Stimulated activated CD8-positive, alpha-beta memory T cell treated with anti-CD3 and anti-CD28 coated beads, Interleukin-2, amount 100 ng/mL, for 1 hour (primary cell): Measurements from ENCODE around the gene ZFR.
"Not testable (repeated sequence)": the region's sequence is repeated elsewhere in the genome, so short reads cannot be mapped to it uniquely, and the experiment has no call there.

Source experiments
- DNase-seq, 2 donors: peaks; one replicate each; pipeline ENCODE4 v3.0.0-alpha.2; 2020; ENCODE audit warnings: low read depth in 2 of 2

ZFR gene

GRCh38 chr5:32410630-32411029, 33.9 kb downstream of the ZFR start:
- no peak for DNase-seq

GRCh38 chr5:32406650-32407049, 37.9 kb downstream of the ZFR start:
- no peak for DNase-seq

DNA sequence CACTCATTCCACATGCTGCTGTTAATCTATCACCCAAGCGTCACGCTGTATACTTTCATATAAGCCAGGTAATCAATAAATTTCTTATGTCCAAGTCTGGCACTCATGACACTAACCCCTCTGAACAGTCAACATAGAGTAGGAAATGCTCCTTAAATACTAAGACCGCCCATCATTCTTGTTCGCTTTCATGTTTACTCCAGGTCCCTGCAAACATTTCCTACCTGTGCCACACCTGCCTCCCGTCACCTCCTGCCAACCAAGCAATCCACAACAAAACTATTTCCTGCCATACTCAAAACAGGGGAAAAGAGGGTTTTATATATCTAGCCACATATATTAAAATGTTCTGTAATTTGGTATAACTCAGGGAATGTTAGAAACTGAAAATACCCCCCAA, 39.0 kb downstream of the ZFR start:
- no peak for DNase-seq

DNA sequence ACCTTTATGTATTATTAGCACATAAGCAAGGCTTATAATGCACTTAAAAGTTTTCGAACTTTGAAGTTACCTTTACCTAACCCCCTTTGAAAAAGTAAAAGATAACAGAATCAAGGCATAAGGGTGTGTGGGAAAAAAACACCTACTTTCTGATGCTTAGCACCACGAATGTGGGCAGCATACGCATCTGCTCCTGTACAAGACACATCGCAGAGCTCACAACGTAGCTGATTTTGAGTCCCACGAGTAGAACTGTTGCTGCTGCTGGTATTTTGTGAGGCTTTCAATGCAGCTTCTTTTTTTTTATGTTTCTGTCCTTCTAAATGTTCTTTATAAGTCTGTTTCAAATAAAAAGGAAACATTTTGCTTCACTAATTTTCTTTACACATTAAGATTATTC, 40.8 kb downstream of the ZFR start:
- DNase-seq: no peak

DNA sequence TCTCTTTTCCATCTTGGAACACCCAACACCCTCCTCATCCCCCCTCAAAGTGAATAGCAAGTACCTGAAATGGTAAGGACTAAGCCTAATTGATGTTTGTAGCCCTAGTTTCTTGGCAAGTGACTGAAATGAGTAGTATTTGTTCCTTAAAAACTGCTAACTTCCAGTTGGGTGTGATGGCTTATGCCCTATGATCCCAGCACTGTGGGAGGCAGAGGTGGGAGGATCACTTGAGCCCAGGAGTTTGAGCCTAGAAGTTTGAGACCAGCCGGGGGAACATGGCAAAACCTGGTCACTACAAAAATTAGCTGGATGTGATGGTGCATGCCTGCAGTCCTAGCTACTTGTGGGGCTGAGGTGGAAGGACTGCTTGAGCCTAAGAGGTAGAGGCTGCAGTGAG, 44.1 kb downstream of the ZFR start:
- no peak for DNase-seq

DNA sequence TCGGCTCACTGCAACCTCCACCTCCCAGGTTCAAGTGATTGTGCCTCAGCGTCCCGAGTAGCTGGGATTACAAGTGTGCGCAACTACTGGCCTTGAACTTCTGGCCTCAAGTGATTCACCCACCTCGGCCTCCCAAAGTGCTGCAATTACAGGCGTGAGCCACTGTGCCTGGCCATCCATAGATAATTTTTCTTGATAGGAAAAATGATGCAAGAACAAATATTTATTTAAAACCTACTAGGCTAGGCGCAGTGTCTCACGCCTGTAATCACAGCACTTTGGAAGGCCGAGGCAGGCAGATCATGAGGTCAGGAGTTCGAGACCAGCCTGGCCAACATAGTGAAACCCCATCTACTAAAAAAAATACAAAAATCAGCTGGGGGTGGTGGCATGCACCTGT, 45.8 kb downstream of the ZFR start:
- DNase-seq: not testable (repeated sequence)

DNA sequence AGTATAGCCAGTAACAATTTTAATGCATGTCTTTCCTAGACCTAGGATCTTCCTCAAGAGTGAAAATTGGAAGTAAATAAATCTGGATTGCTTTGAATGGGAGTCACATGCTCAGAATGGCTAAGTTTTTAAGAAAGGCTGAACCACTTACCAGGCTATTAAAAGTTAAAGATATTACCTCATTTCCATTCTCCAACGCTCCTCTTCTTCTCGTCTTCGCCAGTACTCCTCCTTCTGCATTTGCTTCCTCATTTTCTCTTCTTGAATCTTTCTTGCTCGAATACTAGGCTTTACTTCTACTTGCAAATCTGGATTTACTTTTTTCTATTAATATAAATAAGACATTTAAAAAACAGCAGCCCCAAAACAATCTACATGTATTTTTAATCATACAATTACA, 49.6 kb downstream of the ZFR start:
- no peak for DNase-seq

- no peak for DNase-seq
Measured at GRCh38 chr5:32392039-32392438, 52.5 kb downstream of the ZFR start.

DNA sequence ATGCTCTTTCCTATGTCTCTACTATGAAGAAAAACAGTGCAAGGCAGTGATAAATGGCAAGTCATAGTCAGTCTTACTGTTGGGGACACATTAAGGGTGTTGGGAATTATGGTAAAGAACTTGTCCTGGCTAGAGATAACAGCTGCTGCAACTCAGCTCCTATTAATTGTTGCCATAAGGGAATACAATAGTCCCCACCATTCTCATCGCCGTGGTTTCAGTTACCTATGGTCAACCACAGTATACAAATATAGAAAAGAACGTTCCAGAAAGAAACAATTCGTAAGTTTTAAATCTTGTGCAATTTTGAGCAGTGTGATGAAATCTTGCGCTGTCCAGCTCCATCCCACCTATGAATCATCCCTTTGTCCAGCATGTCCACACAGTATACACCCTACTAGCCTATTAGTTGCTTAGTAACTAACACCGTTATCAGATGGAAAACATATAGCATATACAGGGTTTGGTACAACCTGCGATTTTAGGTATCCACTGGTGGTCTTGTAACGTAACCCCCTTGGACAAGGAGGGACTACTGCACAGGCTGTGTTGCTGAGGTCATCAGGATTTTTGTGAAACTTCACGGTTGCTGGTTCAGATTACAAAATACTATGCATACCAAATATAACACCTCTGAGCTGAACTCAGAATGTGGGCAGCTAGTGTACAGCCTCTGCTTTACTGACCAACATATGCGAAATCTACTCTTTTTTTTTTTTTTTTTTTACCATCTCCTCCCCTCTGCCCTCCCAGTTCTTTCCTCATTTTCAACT, 53.5 kb downstream of the ZFR start:
- DNase-seq: no peak

- no peak for DNase-seq
Measured at GRCh38 chr5:32388432-32389129, 56.0 kb downstream of the ZFR start.

DNA sequence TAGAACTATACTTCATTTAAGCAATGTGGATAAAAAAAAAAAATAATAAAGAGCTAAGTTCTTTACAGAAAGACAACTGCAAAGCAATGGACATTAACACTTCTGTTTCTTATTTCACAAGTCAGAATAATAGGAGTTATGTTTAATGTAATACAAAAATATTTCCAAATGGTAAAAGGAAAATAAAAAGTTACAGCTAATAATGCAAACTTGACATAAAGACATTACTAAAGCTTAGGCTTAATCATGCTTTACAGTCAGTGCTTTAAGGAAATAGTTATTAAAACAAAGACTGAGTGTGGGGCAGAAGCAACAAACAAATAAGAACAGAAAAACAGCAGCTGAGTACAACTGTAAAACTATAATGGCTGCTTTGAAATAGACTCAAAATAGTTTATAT, 56.7 kb downstream of the ZFR start:
- no peak for DNase-seq

DNA sequence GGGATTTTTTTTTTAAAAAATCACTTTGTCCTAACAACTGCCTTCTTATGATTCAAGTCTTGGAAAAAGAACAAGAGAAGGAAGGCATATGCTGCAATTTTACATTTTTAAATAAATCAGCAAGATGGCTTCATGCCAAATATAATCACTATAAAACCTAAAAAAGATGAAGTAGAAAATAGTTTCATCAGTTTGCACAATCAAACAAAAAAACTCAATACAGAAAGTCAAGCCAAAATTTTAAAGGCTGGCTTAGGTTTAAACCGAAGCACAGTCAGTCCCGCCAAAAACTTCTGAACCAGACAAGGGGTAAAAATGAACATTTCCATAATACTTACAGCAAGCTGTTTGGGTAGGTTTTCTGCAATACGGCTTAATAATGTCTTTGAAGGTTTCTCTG, 57.3 kb downstream of the ZFR start:
- no peak for DNase-seq

DNA sequence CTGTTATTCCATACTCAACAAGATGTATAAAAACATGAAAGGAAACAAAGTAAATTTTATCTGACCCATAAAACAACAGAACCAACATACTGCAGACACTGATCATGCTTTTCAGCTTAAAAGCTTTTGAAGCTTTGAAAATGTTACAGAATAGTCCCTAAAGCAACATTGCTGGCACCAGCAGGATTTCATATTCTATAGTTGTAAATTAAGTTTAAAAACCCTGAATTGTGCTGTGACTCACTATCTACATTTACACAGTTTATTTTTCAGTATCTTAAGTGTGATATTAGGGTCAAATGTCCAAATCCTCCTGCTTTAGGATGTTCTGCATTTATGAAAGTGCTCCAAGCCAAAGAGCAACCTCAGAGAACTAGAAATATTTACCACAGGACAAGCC, 59.9 kb downstream of the ZFR start:
- no peak for DNase-seq

DNA sequence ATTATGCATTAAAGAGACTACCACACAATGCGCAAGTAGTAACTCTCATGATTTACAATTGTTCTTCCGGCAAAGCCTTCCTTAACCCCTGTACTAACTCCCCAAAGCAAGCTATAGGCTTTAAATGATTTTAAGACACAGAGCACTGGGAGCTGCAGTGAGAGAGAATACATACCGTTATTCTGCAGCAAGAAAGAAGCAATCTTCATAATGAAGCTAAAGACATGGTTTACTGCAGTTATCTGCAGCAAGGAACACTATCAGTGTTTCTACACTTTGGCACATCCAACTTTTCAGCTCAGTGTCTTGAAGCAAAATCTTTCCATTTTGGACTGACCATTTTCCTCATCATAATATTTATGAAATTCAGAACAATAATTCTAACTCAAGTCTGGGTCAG, 61.0 kb downstream of the ZFR start:
- no peak for DNase-seq

DNA sequence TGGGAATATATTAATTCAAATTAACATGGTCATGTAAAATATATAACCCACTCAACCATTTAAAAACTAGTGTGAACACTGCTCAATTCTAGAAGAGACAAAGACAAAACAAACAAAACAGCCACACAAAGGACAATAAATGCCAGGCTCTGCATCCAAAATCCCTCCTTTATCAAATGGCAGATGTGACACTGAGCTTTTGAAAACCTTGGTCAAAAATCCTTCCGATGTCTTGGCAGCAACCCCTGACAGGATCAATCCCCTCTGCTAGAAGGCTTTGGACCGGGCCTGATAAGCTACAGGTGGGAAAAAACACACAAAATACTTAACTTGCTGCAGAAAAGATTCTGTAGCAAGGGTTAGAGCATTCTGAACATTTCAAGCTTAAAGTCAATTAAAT, 61.5 kb downstream of the ZFR start:
- no peak for DNase-seq

DNA sequence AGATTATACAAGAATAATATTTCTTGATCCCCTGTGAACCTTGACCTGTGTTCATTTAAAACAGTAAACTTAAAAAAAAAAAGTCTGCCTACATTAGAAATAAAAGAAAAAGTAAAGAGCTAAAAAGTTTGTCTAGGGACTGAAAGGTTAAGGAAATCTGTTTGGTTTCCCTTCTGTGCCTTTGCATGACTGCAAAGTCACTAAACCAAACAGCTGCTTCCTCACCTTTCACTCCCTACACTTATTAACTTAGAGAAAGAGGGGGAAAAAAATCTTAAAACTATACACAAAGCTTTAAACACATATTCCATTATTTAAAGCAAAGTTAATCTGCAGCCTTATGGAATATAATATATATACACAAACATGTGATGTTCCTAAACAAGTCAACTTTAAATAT, 65.1 kb downstream of the ZFR start:
- no peak for DNase-seq

- no peak for DNase-seq
Measured at GRCh38 chr5:32378966-32379365, 65.6 kb downstream of the ZFR start.

DNA sequence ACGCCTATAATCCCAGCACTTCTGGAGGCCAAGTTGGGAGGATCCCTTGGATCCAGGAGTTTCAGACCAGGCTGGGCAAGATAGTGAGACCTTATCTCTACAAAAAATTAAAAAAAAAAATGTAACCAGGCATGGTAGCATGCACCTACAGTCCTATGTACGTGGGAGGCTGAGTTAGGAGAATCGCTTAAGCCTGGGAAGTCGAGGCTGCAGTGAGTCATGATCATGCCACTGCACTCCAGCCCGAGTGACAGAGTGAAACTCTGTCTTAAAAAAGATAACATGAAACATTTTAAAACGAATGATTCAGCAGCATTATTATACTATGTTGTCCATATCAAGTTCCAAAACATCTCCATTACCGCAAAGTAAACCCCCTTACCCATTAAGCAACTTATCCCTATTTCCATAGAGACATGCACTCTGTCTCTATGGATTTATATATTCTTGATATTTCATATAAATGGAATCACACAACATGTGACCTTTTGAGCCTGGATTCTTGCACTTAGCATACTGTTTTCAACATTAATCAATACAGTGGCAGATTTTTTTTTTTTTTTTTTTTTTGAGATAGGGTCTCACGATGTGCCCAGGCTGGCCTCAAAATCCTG, 74.9 kb downstream of the ZFR start:
- DNase-seq: no peak

DNA sequence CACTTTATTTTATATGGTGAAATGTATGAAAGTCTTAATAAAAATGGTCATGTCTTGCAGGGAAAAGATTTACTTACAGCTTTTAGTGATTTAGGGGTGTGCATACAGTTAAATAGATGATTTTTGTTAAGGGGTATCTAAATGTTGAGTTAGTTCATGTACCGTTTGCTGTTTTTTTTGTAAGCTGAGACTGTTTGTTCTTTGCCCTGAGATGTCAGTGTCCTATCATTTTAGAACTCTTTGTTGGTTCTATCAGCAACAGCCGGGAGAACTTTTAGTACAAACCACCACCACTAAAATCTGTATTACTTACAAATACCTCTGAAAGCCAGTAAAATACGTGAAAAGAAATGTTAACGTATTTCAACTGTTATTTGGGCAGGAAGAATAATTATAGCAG, 75.5 kb downstream of the ZFR start:
- DNase-seq: no peak

DNA sequence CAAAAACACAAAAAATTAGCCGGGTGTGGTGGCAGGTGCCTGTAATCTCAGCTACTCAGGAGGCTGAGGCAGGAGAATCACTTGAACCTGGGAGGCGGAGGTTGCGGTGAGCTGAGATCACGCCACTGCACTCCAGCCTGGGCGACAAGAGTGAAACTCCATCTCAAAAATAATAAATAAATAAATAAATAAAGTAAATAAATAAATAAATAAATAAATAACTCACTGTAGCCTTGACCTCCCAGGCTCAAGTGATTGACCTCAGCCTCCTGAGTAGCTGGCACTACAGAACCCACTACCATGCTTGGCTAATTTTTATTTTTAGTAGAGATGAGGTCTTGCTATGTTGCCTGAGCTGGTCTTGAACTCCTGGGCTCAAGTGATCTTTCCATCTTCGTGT, 77.3 kb downstream of the ZFR start:
- DNase-seq: not testable (repeated sequence)

DNA sequence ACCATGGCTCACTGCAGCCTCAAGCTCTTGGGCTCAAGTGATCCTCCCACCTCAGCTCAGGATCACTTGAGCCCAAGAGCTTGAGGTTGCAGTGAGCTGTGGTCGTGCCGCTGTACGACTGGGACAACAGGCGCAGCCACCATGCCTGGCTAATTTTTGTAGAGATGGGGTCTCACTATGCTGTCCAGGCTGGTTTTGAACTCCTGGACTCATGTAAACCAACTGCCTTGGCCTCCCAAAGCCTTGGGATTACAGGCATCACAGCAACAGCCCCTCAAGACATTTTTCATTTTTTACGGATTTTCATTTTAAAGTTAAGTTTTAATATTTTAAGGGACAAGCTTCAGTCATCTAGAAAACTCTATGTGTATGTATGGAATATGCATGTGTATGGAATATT, 78.9 kb downstream of the ZFR start:
- no peak for DNase-seq

GRCh38 chr5:32363030-32363429, 81.5 kb downstream of the ZFR start:
- no peak for DNase-seq

DNA sequence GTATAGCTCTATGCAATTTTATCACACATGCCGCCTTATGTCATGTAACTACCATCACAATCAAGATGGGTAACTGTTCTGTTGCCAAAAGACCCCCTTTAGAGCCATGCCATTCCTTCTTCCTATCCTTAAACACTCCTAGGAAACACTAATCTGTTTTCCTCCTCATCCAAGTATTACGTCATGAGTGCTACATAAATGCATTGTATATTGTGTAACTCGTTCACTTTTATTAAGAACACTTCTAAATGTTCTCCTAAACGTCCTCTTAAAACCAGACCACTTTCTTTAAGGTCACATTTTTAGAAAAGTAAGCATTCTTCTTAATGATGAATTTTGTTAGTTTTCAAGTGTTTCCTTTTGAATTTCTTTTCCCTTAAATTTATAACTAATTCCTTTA, 82.0 kb downstream of the ZFR start:
- DNase-seq: no peak
